RPMI8226 (cell line): ENCODE results near the gene DMRTC2.

Source experiments
- DNase-seq: peaks from one replicate; pipeline ENCODE4 v3.0.0-alpha.2; 2015

DMRTC2 gene

GRCh38 chr19:41845001-41845050 is at the start of gene DMRTC2:
TSS of gene DMRTC2 (plus strand) at chr19:41845042. CDS start at chr19:41847429, 2,387 bp downstream.
- no peak for DNase-seq

DNA sequence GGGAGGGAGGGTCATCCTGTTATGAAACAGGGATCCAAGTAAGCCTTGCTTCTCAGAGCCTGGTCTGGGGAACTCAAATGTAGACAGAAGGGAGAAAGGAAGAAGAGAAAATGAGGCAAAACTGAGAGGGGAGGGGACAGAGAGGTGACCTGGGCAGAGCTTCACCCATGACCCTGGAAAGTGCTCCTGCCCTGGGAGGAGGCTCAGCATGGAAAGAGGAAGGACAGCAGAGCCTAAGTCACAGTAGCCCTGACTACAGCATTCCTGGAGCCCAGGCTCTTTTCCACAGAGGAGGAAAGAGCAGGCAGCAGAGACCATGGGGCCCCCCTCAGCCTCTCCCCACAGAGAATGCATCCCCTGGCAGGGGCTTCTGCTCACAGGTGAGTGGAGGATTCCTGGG is 48.5 kb upstream of the DMRTC2 start, which contains the start of gene CEACAM3:
Gene CEACAM3 (plus strand): TSS at position 226 of the 400 bp plus-strand sequence. CDS start 91 bp downstream, at position 317.
- DNase-seq: no peak

DNA sequence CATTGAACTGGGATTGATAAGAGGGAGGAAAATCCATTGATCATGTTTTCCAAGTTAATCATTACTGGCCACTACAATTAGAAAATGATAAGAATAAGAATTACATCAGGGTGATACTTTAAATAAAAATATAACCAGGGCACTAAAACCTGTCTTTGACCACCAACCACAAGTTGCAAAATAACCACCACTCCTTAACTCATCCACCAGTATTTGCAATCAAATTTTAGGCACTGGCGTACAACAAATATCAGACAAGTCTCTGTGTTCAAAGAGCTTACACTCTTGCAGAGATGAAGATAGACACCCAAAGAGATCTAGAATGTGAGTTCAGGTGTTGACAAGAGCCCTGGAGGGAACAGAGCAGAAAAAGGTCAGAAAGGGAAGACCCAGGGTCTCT is 47.9 kb upstream of the DMRTC2 start:
- DNase-seq: no peak

GRCh38 chr19:41799444-41800000 is 45.3 kb upstream of the DMRTC2 start:
- DNase-seq: no peak

GRCh38 chr19:41801031-41801430 is 43.8 kb upstream of the DMRTC2 start:
- no peak for DNase-seq

DNA sequence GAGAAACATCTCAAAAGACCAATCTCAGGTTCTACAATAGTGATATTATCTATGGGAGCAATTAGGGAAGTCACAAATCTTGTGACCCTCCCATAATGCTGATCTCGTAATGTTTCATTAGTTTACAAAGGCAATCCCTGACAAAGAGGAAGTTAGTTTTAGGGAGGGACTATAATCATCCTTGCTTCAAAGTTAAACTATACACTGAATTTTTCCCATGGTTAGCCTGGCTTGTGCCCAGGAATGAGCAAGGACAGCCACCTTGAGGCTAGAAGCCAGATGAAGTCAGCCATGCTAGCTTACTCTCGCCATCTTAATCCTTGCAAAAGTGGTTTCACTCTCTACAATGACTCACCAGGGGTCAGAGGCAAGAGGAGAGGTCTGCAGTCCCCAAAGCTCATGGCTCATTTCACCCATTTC is 43.0 kb upstream of the DMRTC2 start:
- peak; percentile 13 for DNase-seq

GRCh38 chr19:41802770-41803169 is 42.1 kb upstream of the DMRTC2 start:
- no peak for DNase-seq

DNA sequence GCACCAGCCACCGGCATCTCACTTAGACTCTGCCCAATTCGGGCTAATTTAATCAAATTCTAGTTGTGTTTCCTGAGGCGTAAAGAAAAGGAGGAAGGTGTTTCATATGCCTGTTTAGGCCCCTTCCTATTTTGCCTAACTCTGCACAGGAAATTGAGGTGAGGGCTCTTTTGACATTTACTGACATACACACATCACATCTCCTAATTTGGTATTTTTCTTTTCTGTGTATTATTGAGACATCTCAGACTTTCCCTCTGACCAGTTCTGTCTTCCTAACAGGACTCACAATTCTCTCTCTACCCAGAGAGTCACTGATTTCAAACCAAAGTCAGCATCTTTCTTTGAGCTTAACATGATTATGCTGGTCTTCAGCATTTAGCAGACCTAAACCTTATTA is 40.5 kb upstream of the DMRTC2 start:
- DNase-seq: no peak

DNA sequence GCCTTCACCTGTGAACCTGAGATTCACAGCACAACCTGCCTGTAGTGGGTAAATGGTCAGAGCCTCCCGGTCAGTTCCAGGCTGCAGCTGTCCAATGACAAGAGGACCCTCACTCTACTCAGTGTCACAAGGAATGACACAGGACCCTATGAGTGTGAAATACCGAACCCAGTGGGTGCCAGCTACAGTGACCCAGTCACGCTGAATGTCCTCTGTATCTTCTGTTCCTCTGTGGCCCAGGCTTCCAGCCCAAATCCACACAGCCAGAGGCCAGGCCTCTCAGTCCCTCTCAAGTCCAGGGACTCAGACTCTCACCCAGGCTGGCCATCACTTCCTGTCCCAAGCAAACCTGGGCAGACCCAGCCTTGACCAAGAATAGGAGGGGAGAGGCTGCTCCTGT is 37.7 kb upstream of the DMRTC2 start:
- DNase-seq: no peak

DNA sequence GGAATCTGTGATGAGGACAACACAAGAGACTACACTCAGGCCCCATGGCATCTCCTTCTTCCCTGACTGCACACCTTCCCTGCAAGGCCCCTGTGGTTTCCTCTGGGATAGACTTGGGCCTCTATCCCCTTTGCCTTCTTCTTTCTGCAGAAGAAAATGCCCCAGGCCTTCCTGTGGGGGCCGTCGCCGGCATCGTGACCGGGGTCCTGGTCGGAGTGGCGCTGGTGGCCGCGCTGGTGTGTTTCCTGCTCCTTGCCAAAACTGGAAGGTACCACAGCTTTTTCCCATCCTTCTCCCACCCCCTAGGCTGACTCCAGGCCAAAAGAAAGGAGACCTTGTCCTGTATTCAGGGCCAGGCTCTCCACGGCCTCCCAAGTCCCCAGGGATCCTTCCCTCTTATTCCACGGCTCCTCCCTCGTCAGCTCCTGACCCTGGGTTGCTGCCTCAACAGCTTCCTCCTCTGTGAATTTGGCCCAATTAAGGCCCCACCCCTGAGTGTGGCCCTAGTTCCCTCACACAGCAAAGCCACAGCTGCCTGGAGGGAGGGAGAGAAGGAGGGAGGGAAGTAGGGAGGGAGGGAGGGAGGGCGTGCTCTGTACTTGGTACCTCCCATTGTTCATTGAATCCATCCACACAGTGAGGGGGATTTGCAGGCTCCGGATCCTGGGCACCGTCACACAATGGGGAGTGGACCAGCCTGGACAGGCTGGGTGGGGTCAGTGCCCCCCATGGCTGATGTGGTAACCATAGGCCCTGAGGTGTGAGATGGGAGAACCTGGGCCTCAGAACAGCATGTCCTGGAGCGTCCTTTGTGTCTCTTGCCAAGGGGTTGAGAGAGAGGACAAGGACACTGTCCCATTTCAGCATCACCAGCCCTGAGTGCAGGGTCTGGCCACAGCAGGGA is 35.9 kb upstream of the DMRTC2 start:
- DNase-seq: no peak

GRCh38 chr19:41810301-41810700 is 34.5 kb upstream of the DMRTC2 start:
- no peak for DNase-seq

DNA sequence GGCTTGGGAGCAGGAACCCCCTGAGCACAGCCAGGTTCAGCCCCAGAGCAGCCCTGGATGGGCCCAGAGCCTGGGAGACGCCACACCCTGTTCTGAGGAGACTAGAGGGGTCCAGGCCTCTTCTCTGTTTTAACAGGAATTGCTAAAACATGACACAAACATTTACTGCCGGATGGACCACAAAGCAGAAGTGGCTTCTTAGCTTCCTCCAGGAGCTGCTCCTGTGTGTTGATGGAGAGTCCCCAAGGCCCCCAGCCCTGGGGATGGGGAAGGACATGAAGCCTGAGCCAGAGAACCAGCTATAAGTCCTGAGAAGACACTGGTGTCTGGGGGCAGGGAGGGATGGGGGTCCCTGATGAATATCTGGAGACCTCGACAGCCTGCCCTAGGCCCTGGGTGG is 33.8 kb upstream of the DMRTC2 start:
- no peak for DNase-seq

DNA sequence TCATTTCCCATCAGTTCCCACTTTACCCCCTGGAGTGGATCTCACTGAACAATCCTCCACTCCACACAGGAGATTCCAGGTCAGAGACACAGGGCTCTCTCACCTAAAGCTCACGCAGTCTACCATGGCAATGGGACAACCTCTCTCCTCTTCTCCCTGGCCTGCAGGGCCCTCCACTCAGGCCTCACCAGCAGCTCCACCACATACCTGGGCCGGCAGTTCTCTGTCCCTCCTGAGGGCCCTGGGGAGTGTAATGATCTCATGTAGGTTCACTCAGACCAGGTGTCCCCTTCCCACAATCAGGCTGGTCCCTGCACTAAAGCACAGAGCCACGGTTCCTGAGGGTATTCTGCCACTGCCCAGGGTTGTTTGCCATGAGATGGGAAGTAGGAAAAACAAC is 32.9 kb upstream of the DMRTC2 start:
- no peak for DNase-seq

DNA sequence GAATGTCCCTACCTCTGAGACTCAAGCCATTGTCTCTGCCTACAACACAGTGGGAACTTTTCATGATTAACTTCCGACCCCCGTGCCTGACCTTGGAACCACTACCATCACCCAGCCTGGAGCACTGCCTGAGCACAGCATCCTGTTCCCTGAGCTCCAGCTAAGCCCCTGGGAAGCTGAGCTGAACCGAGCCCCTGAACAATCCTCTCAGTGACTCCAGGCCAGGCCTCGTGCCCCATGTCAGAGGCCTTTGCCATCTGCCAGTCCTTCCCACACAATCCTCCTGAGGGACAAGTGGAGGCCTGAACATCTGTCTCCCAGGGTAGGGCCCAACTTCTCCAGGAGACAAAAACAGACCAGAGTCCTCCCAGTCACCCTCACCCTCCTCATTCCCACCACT is 30.9 kb upstream of the DMRTC2 start:
- no peak for DNase-seq

DNA sequence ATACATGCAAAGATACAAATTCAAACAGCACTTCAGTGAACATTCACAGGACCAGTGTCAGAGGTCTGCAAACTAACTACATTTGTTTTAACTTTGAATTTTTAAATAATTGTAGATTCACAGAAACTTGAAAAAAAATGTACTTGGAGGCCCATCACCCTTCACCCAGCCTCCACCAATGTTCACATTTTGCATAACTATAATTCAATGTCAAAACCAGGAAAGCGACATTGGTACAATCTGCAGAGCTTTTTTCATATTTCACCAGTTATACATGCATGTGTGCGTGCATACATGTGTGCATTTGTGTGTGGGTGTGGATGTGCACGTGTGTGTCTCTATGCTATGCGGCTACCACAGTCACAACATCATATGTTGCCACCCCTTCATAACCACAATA is 29.5 kb upstream of the DMRTC2 start:
- no peak for DNase-seq

- DNase-seq: no peak
Measured at GRCh38 chr19:41816761-41817160, 28.1 kb upstream of the DMRTC2 start.

- peak; percentile 55 for DNase-seq
Measured at GRCh38 chr19:41821003-41821735, 23.7 kb upstream of the DMRTC2 start.

DNA sequence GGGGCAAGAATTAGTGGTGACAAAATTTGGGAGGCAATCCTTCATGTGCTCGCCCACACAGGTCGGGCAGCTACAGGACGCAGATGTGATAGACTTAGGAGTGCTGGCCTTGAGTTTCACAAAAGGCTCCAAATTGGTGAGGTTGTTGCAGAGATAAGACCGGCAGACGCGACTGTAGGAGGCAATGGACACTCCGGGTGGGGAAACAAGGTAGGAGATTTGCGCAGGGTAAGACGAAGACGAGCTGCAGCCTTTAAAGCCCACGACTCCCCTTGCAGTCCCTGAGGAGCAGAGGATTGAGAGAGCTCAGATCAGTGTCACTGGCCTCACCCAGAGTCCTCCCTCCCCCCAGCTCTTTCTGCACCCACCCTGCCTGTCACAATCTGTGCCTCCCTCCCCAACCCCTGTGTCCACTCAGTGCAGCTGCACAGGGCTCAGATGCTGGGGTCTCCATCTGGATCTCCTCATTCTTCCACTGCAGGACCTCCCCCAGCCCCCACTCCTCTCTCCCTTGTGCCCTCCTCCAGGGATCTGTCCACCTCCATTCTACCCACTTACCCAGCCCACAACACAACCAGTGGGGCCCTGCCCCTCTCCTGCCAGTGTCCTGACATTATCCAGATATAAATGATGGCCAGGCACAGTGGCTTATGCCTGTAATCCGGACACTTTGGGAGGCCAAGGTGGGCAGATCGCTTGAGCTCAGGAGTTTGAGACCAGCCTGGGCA is 6.7 kb upstream of the DMRTC2 start:
- DNase-seq: no peak

DNA sequence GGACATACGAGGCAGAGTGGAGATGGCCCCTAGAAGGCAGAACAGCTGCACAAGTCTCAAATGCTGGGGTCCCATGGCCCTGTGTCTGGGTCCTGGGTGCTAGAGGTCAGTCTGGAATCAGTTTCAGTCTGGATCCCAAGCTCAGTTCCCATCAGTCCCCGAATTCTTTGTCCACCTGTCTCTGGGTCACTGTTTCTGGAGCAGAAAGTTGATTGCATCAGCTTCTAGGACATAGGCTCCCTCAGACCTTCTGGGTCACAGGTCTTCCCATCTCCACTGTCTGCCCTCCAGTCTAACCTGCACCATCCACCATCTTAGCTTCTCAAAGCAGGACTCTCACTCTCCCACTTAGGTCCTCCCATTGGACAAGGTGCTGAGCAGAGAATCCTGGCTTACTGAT is 5.6 kb upstream of the DMRTC2 start:
- DNase-seq: no peak

DNA sequence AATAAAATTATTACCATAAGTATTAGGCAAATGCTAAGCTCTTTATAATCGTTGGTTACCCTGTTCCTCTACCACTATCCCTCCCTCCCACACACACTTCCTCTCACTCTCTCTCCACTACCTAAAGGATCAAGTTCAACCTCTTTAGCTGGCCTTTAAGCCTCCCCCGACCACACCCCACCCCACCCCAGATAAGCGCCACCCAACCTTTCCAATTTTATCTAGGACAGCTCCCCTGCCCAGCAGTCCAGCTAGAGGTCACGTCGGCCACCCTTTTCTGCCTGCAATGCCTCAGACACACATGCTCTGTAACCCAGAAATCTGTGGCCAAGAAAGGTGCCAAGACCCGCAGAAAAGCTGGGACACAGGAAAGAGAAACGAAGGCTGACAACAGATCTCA is 1.5 kb upstream of the DMRTC2 start:
- DNase-seq: no peak

- no peak for DNase-seq
Measured at GRCh38 chr19:41844601-41845000, 241 bp upstream of the DMRTC2 start, which contains the start of gene LYPD4. TSS of gene LYPD4 (minus strand) at chr19:41844683. CDS start at chr19:41839285, 5,398 bp downstream.

DNA sequence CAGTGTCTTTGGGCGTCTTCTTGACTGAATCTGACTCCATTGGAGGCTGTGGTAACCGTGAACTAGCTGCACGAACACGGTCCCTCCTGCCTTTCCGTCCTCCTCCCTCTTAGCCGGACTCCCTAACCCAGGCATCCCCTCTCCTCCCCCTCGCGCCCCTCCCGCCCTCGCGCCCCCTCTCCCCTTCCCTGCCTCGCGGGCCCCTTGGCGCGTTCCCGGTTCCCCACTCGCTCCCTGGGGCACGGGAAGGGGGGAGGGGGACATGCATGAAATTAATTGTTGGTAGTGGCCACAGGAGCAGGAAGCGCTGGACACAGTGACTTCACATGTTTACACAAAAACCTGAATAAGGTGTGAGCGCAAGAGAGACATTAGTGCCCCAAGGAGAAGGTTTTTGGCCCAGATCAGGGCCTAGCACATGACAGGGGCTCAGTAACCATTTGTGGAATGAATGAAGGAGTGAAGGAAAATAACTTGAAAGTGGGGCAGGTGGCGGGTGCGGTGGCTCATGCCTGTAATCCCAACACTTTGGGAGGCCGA is 279 bp downstream of the DMRTC2 start:
- no peak for DNase-seq

- DNase-seq: no peak
Measured at GRCh38 chr19:41847351-41848105, 2.7 kb downstream of the DMRTC2 start.
